Stimulated activated CD8-positive, alpha-beta memory T cell treated with anti-CD3 and anti-CD28 coated beads, Interleukin-12 subunit alpha, Interleukin-12 subunit beta, amount 100 ng/mL, for 24 hours (primary cell): ENCODE measurements around the gene OGG1.
"Not testable (repeated sequence)": the region's sequence is repeated elsewhere in the genome, so short reads cannot be mapped to it uniquely, and the experiment has no call there.

Experiments used
- DNase-seq: peaks from one replicate; pipeline ENCODE4 v3.0.0-alpha.2; 2020; ENCODE audit errors: extremely low read depth

OGG1 gene

GRCh38 chr3:9765865-9766264, 16.1 kb downstream of the OGG1 start:
- DNase-seq = no peak

GRCh38 chr3:9767418-9767817, 17.7 kb downstream of the OGG1 start:
- DNase-seq = no peak

- no peak for DNase-seq
Observed at GRCh38 chr3:9768141-9768775, 18.5 kb downstream of the OGG1 start.

DNA sequence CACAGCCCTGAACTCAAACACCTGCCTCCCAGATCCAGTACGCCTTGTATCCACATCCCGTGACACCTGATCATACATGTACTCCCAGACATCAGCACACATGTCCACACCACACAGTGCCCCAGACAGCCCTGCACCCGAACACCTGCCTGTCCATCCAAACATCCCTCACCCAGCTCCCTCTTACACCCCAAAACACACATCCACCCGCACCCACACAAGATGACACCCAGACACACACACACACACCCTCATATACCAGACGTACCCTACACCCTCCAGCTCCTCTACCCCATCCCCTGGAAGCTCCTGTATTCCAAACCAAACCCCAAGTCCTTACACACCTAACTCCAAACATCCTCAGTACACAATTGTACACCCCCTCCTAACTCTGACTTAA, 19.3 kb downstream of the OGG1 start:
- no peak for DNase-seq

- DNase-seq = no peak
Observed at GRCh38 chr3:9769426-9770275, 19.9 kb downstream of the OGG1 start, which contains the start of gene CAMK1. Gene CAMK1 (minus strand): TSS chr3:9769947. CDS start chr3:9767749, 2,198 bp downstream.

DNA sequence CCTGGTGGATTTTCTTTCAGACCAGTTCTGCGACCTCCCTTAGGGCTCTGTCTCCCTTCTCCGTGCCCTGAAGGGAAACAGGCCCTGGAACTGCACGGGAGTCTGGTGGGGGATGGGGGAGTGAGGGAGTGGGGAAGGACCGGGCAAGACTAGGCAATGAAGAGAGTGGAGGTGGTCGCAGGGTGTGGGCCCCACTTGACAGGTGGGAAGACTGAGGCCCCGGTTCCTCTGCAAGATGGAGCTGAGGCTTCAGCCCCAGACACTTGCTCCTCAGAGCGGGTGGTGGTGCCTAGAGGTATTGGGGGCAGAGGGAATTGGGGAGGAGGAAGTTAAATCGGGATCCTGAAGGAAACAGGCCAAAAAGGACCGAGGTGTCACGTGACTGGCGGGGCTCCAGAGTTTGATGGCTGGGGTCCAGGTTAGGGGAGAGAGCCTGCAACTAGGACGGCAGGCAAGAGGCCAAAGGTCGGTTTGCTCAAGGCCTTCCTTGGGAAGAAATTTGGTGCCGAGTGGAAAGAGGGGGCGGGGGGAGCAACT, 20.6 kb downstream of the OGG1 start:
- DNase-seq = no peak

DNA sequence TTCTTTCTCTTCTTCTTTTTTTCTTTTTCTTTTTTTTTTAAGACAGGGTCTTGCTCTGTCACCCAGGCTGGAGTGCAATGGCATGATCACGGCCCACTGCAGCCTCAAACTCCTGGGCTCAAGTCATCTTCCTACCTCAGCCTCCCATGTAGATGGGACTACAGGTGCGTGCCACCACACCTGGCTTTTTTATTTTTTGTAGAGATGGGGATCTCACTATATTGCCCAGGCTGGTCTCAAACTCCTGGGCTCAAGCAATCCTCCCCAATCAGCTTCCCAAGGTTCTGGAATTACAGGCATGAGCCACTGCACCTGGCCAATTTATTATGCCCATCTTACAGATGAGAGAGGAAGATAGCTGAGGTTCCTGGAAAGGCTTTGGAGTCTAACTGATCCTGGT, 21.3 kb downstream of the OGG1 start:
- DNase-seq = not testable (repeated sequence)

DNA sequence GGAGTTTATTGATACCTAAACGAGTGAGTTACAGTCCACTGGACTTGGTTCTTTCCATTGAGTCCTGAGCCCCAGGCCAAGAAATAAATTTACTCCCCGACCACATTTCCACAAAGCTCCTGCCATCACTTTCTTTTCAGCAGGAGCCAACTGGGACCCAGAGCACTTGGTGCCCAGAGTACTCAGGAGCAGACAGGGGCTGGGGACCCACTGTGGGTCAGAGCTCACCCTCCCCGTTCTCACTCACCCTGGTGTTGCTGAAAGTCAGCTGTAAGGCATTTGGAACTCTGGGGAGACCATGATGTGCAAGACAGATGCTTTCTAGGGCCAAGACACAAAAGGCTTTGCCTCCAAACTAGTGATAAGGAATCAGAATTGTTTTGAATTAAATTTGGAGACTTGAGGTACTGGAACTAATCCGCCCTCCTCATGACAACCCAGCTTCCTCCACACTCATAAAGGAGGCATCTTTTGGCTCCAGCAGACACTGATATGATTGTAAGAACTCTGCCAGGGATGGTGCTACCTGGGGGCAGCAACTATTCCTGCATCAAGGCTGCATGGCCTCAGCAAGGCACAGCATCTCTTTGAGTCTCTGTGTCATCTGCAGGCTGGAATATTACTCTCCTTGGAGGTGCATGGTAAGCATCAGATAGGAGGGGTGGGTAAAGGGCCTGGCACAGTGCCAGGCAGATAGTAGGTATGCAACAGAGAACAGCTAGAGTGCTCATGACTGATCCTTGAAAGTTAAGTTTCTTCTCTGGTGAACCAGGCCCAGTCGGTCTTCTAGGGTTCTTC, 27.3 kb downstream of the OGG1 start:
- no peak for DNase-seq

DNA sequence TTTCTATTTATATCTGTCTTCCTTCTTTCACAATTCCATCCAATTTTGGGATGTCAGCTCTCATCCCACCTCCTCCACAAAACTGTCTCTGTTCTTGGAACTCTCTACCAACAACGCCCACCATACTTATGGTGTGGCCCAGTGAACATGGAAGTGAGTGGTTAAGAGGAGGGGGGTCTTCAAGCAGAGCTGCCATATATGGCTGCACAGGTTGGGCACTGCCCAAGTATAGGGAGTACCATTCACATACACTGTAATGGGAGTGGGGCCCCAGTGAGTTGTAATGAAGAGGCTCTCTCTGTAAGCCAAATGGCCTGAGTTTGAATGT, 27.9 kb downstream of the OGG1 start:
- DNase-seq = no peak

GRCh38 chr3:9778143-9779074, 28.7 kb downstream of the OGG1 start:
- no peak for DNase-seq

- no peak for DNase-seq
Observed at GRCh38 chr3:9779075-9779593, 29.4 kb downstream of the OGG1 start.

- no peak for DNase-seq
Observed at GRCh38 chr3:9779721-9780457, 30.1 kb downstream of the OGG1 start.

- no peak for DNase-seq
Observed at GRCh38 chr3:9780458-9780812, 30.7 kb downstream of the OGG1 start.

DNA sequence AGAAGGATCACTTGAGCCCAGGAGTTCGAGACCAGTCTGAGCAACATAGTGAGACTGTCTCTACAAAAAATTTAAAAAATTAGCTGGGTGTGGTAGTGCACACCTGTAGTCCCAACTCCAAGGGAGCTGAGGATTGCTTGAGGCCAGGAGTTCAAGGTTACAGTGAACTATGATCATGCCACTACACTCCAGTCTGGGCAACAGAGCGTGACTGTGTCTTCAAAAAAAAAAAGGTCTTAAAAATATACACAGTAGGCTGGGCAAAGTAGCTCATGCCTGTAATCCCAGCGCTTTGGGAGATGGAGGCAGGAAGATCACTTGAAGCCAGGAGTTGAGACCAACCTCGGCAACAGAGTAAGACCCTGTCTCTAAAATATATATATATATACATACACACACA, 31.2 kb downstream of the OGG1 start:
- DNase-seq = no peak

- no peak for DNase-seq
Observed at GRCh38 chr3:9781551-9781950, 31.8 kb downstream of the OGG1 start.

GRCh38 chr3:9781978-9782603, 32.3 kb downstream of the OGG1 start:
- DNase-seq = no peak

DNA sequence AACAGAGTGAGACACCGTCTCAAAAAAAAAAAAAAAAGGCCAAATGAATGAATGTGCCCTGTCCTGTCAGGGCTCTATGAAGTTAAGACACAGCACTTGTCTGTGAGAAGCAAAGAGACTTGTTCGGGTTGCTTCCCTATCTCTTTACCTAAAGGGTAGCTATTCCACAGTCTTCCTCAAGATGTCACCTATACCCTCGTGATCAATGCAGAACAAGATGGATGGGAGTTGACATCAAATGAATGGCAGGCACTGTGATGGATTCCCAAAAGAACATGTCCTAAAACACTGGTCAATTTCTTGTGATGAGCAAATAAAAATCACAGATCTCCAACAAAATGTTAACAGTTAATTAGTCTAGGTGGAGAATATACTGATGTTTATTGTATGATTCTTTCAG, 33.0 kb downstream of the OGG1 start:
- DNase-seq = no peak

DNA sequence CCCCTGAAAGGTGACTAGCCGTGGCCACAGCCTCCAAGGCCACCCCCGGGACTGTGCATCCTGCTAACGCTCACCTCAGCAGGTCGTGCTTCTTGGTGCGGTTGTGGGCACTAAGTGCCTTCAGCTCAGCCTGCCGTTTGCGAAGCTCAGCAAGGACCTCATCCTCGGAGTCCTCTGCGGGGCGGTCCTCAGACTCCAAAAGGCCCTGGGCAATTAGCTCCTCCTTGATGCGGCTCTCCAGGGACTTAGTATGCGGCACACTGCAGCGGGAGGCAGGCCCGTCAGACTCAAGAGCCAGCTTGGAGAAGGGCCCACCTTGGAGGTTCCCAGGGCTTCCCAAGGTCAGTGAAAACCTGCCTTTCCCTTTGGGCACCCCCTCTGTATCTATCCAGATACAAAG, 34.2 kb downstream of the OGG1 start:
- DNase-seq = no peak

DNA sequence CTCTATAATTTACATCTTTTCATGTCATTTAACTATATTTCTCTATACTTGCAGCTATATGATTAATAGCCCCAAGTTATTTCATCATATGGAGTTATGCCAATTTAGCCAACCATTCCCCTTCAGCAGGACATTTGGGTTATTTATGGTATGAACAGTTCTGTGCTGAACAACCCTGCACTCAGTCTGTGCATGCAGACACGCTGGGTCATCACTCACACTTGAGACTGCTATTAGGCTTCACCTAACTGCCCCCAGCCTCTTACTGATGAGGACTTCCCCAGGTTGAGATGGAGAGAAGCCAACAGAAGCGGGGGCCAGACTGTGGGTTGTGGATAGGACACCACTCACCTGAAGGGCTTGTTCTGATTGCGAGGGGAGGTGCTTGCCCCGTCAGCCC, 35.2 kb downstream of the OGG1 start:
- DNase-seq = no peak

DNA sequence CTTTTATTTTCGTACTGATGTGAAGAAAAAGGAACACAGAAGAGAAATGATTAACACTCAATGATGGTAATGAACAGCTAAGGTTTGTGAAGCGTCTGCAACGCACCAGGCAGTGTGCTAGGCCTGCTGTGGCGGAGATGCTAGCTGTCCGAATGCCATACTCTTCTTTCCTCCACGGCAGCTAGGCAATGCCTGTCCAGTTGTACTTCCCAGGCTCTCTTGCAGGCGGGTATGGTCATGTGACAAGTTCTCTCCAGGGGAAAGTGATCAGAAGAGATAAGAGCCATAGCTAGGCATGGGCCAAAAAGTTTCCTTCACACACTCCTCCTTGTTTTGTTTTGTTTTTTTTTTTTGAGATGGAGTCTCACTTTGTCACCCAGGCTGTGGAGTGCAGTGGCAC, 35.9 kb downstream of the OGG1 start:
- no peak for DNase-seq
